ENCODE results near the gene RAPGEF1.

GRCh38 chr9:131738293-131739132 lies 1.4 kb downstream of the RAPGEF1 start:
- no peak for TF ChIP-seq CTCF (conservative IDR thresholded peaks at IDR 0.05; ENCODE audit: low read depth, low read length)
- no peak for TF ChIP-seq EZH2phosphoT487 (IDR thresholded peaks at IDR 0.05; ENCODE audit: borderline replicate concordance, low read length)
- TF ChIP-seq EZH2 (IDR thresholded peaks at IDR 0.05; ENCODE audit: low read length, unreplicated experiment), result no peak

Data from PC-3 (cell line).